ENCODE results near the gene THYN1.
A peak's percentile ranks its signal among the peaks of the same experiment; 100 is the strongest.

The THYN1 gene

GRCh38 chr11:134246100-134246499 is 7.1 kb downstream of the THYN1 start:
- no peak for DNase-seq

- DNase-seq = no peak
Observed at GRCh38 chr11:134245434-134245833, 7.7 kb downstream of the THYN1 start.

GRCh38 chr11:134244593-134244992 is 8.6 kb downstream of the THYN1 start:
- DNase-seq = peak; percentile 32

GRCh38 chr11:134243913-134244312 is 9.2 kb downstream of the THYN1 start:
- no peak for DNase-seq

GRCh38 chr11:134242376-134242775 is 10.8 kb downstream of the THYN1 start:
- no peak for DNase-seq

GRCh38 chr11:134240592-134240991 is 12.6 kb downstream of the THYN1 start:
- DNase-seq = no peak

- no peak for DNase-seq
Observed at GRCh38 chr11:134238956-134239355, 14.2 kb downstream of the THYN1 start.

GRCh38 chr11:134237557-134237922 is 15.6 kb downstream of the THYN1 start:
- no peak for DNase-seq

- no peak for DNase-seq
Observed at GRCh38 chr11:134236834-134237556, 16.2 kb downstream of the THYN1 start.

GRCh38 chr11:134235399-134235798 is 17.8 kb downstream of the THYN1 start:
- no peak for DNase-seq

GRCh38 chr11:134233729-134234179 is 19.4 kb downstream of the THYN1 start:
- no peak for DNase-seq

GRCh38 chr11:134231958-134232659 is 21.0 kb downstream of the THYN1 start:
- no peak for DNase-seq

GRCh38 chr11:134230339-134230738 is 22.8 kb downstream of the THYN1 start:
- no peak for DNase-seq

- no peak for DNase-seq
Observed at GRCh38 chr11:134229126-134229790, 23.9 kb downstream of the THYN1 start.

GRCh38 chr11:134228625-134229024 is 24.5 kb downstream of the THYN1 start:
- DNase-seq = peak; percentile 44

GRCh38 chr11:134226806-134227325 is 26.3 kb downstream of the THYN1 start:
- no peak for DNase-seq

GRCh38 chr11:134224710-134225664 is 28.2 kb downstream of the THYN1 start:
- DNase-seq = peak; percentile 46

GRCh38 chr11:134223836-134224709 is 29.1 kb downstream of the THYN1 start, which contains the start of the genes NCAPD3 and VPS26B:
Gene NCAPD3 (minus strand): TSS chr11:134223967. CDS start chr11:134223926, 41 bp downstream.
Gene VPS26B (plus strand): TSS chr11:134224671. CDS start chr11:134225123, 452 bp downstream.
- peak; percentile 96 for DNase-seq

GRCh38 chr11:134223121-134223520 is 30.0 kb downstream of the THYN1 start:
- no peak for DNase-seq

GRCh38 chr11:134216816-134217215 is 36.3 kb downstream of the THYN1 start:
- DNase-seq = no peak

GRCh38 chr11:134215836-134216235 is 37.3 kb downstream of the THYN1 start:
- DNase-seq = no peak
